Measurements from ENCODE around the gene TMEM52B.
"Not testable (repeated sequence)": the region's sequence is repeated elsewhere in the genome, so short reads cannot be mapped to it uniquely, and the experiment has no call there.

Gene TMEM52B

GRCh38 chr12:10171973-10172728, 6.7 kb upstream of the TMEM52B start, which contains the start of gene OLR1:
TSS of gene OLR1 (minus strand) at chr12:10172132. CDS start at chr12:10172077, 55 bp downstream.
- no peak for DNase-seq (ENCODE audit: low read depth)

- no peak for DNase-seq (ENCODE audit: low read depth)
These were observed 3.7 kb upstream of the TMEM52B start for GRCh38 chr12:10174986-10175614.

- DNase-seq (ENCODE audit: low read depth): no peak
These were observed 2.8 kb upstream of the TMEM52B start for GRCh38 chr12:10175846-10176636.

- no peak for DNase-seq (ENCODE audit: low read depth)
These were observed 947 bp downstream of the TMEM52B start for GRCh38 chr12:10179776-10180181.

GRCh38 chr12:10182354-10183049, 3.7 kb downstream of the TMEM52B start:
- DNase-seq (ENCODE audit: low read depth): peak; percentile 79

GRCh38 chr12:10184261-10184843, 5.5 kb downstream of the TMEM52B start:
- DNase-seq (ENCODE audit: low read depth): peak; percentile 93

GRCh38 chr12:10186299-10186698, 7.5 kb downstream of the TMEM52B start:
- DNase-seq (ENCODE audit: low read depth): no peak

- not testable (repeated sequence) for DNase-seq (ENCODE audit: low read depth)
These were observed 8.1 kb downstream of the TMEM52B start for GRCh38 chr12:10186958-10187357.

GRCh38 chr12:10189653-10190052, 10.8 kb downstream of the TMEM52B start:
- peak; percentile 57 for DNase-seq (ENCODE audit: low read depth)

- DNase-seq (ENCODE audit: low read depth): peak; percentile 68
These were observed 11.9 kb downstream of the TMEM52B start for GRCh38 chr12:10190558-10191388.

GRCh38 chr12:10191865-10192264, 13.0 kb downstream of the TMEM52B start:
- peak; percentile 81 for DNase-seq (ENCODE audit: low read depth)

GRCh38 chr12:10194160-10194670, 15.4 kb downstream of the TMEM52B start:
- DNase-seq (ENCODE audit: low read depth): no peak

GRCh38 chr12:10196210-10196609, 17.4 kb downstream of the TMEM52B start:
- no peak for DNase-seq (ENCODE audit: low read depth)

GRCh38 chr12:10197879-10198278, 19.0 kb downstream of the TMEM52B start:
- no peak for DNase-seq (ENCODE audit: low read depth)

GRCh38 chr12:10204495-10204894, 25.7 kb downstream of the TMEM52B start:
- DNase-seq (ENCODE audit: low read depth): not testable (repeated sequence)

- no peak for DNase-seq (ENCODE audit: low read depth)
These were observed 26.5 kb downstream of the TMEM52B start for GRCh38 chr12:10205220-10205807.

GRCh38 chr12:10207136-10207535, 28.3 kb downstream of the TMEM52B start:
- DNase-seq (ENCODE audit: low read depth): no peak

- DNase-seq (ENCODE audit: low read depth): no peak
These were observed 31.4 kb downstream of the TMEM52B start for GRCh38 chr12:10210225-10210624.

- no peak for DNase-seq (ENCODE audit: low read depth)
These were observed 32.5 kb downstream of the TMEM52B start for GRCh38 chr12:10211101-10211939.

Measured in fibroblast of gingiva (primary cell).